ENCODE results near the gene F10.

Gene F10

GRCh38 chr13:113139577-113139976 lies 17.0 kb downstream of the F10 start:
- H3K27ac ChIP-seq (ENCODE audit: low read length), result no peak overlapping the region
- no peaks in the 10 kb centered on the region for H3K36me3 ChIP-seq (ENCODE audit: insufficient read depth, low read depth, low read length)
- H3K4me3 ChIP-seq (ENCODE audit: low read length), result no peak overlapping the region
- H3K9me3 ChIP-seq (ENCODE audit: insufficient read depth, low read depth, low read length), result no peaks in the 10 kb centered on the region
- no peak overlapping the region for H3K9ac ChIP-seq (ENCODE audit: low read depth, low read length)
- H3K27me3 ChIP-seq (ENCODE audit: insufficient read depth, low read length), result no peaks in the 10 kb centered on the region
- H3K4me1 ChIP-seq (ENCODE audit: insufficient read depth, low read length), result peaks cover 15% of the 10 kb centered on the region; the same call in 1 of the 2 replicates

DNA sequence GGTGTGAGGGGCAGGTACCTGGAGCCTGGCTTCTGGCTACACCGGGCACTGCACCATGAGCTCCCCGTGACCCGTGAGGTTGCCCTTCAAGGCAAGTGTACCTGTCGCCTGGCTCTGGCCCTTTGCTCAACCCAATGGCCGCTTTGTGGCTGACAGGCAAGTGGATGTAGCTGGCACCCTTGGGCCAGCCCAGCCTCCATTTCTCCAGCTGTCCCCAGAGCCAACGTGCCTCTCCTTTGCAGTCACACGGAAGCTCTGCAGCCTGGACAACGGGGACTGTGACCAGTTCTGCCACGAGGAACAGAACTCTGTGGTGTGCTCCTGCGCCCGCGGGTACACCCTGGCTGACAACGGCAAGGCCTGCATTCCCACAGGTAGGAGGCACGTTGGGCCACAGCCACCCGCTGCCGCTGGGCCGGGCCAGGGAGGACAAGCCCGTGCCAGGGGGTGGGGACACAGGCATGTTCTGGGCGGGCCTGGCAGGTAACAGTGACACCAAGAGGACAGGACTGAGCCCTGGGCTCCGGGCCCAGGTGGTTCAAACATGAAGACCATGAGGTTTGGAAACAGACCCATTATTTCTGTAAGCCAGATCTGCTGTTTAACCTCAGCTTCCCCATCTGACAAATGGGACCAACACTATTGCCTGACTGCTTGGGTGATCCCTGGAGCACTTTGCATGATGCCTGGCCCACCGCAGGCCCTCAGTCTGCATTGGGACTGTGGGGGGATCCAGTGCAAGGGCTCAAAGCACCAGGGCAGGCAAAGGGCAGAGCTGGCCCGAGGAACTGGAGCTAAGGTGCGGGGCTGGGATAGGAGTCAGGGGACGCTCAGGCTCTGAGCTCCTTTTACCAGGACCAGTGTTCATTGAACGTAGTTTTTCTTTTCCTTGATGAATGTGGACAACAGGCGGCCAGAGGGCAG lies 18.3 kb downstream of the F10 start:
- Histone ChIP-seq H3K9me3 (ENCODE audit: insufficient read depth, low read depth, low read length) (no peaks in the 10 kb centered on the region), H3K4me3 (ENCODE audit: low read length) (no peak overlapping the region), H3K9ac (ENCODE audit: low read depth, low read length) (no peak overlapping the region), H3K4me1 (ENCODE audit: insufficient read depth, low read length) (peaks cover 15% of the 10 kb centered on the region; the same call in 1 of the 2 replicates), H3K36me3 (ENCODE audit: insufficient read depth, low read depth, low read length) (no peaks in the 10 kb centered on the region), H3K27me3 (ENCODE audit: insufficient read depth, low read length) (no peaks in the 10 kb centered on the region), H3K27ac (ENCODE audit: low read length) (no peak overlapping the region)

DNA sequence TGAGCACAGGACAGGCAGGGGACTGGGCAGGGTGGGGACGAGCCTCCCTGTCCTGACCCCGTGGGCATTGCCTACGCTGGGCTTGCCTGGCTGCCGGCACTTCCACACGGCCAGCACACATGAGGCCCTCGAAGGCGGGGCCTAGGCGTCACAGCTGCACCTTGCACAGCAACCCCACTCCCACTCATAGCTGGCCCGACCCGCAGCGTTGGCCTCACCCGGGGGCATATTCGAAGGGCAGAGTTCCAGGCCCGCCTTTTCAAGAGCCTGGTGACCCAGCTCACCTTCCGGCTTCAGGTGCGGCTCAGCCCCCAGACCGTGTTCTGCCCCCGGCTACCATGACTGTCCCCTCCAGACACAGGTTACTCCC lies 19.0 kb downstream of the F10 start:
- H3K4me3 ChIP-seq (ENCODE audit: low read length), result no peak overlapping the region
- peaks cover 15% of the 10 kb centered on the region; the same call in 1 of the 2 replicates for H3K4me1 ChIP-seq (ENCODE audit: insufficient read depth, low read length)
- H3K36me3 ChIP-seq (ENCODE audit: insufficient read depth, low read depth, low read length), result no peaks in the 10 kb centered on the region
- no peak overlapping the region for H3K27ac ChIP-seq (ENCODE audit: low read length)
- no peaks in the 10 kb centered on the region for H3K27me3 ChIP-seq (ENCODE audit: insufficient read depth, low read length)
- no peaks in the 10 kb centered on the region for H3K9me3 ChIP-seq (ENCODE audit: insufficient read depth, low read depth, low read length)
- H3K9ac ChIP-seq (ENCODE audit: low read depth, low read length), result no peak overlapping the region

DNA sequence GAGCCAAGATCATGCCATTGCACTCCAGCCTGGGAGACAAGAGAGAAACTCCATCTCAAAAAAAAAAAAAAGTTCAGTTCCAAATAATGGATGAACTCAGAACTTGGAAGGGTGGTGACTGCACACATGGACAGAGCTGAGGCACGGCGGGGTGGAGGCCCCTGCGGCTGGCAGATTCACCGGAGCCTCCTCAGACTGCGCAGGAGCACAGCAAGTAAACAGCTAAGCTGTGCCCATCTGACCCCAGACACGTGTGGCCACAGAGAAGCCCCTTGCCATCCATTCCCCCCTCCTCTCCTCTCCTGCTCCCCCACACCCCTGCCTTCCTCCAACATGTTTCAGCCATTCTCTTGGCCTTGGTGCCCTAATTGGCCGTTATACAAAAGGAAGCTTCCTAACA lies 20.3 kb downstream of the F10 start:
- Histone ChIP-seq H3K27me3 (ENCODE audit: insufficient read depth, low read length) (no peaks in the 10 kb centered on the region), H3K36me3 (ENCODE audit: insufficient read depth, low read depth, low read length) (no peaks in the 10 kb centered on the region), H3K4me1 (ENCODE audit: insufficient read depth, low read length) (peaks cover 5% of the 10 kb centered on the region; the same call in 1 of the 2 replicates)

DNA sequence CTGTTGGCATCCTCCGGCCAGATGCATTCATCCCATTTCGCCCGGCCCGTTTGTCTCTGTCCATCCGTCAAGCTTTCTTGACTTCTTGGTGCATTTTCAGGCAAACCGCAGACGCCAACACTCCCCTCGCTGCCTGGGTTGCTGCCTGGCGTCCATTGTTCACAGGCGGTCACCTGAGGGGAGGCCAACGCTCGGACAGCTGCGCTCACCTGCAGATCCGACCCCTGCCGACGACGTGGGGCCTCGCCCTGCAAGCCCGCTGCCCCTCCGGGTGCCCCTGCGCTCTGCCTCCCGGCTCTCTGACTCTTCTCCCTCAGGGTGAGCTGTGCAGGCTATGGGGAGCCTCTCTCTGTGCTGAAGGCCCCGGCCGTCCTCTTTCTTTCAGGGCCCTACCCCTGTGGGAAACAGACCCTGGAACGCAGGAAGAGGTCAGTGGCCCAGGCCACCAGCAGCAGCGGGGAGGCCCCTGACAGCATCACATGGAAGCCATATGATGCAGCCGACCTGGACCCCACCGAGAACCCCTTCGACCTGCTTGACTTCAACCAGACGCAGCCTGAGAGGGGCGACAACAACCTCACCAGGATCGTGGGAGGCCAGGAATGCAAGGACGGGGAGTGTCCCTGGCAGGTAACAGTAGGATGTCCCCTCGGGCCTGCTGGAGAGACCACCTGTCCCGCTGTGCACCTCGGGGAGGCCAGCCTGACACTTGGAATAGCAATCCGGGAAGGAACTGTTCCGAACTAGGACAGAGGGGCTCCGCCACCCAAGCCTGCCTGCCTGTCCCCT lies 21.1 kb downstream of the F10 start:
- no peaks in the 10 kb centered on the region for H3K4me1 ChIP-seq (ENCODE audit: insufficient read depth, low read length)
- no peaks in the 10 kb centered on the region for H3K9me3 ChIP-seq (ENCODE audit: insufficient read depth, low read depth, low read length)
- H3K27me3 ChIP-seq (ENCODE audit: insufficient read depth, low read length), result no peaks in the 10 kb centered on the region
- no peaks in the 10 kb centered on the region for H3K36me3 ChIP-seq (ENCODE audit: insufficient read depth, low read depth, low read length)
- H3K4me3 ChIP-seq (ENCODE audit: low read length), result no peak overlapping the region
- H3K9ac ChIP-seq (ENCODE audit: low read depth, low read length), result no peak overlapping the region
- H3K27ac ChIP-seq (ENCODE audit: low read length), result no peak overlapping the region

More for the DNA sequence above, 20.3 kb downstream of the F10 start:
- H3K4me3 ChIP-seq (ENCODE audit: low read length), result no peak overlapping the region
- no peaks in the 10 kb centered on the region for H3K9me3 ChIP-seq (ENCODE audit: insufficient read depth, low read depth, low read length)
- H3K27ac ChIP-seq (ENCODE audit: low read length), result no peak overlapping the region
- no peak overlapping the region for H3K9ac ChIP-seq (ENCODE audit: low read depth, low read length)

- Histone ChIP-seq H3K9ac (ENCODE audit: low read depth, low read length) (no peak overlapping the region), H3K4me1 (ENCODE audit: insufficient read depth, low read length) (no peaks in the 10 kb centered on the region), H3K27ac (ENCODE audit: low read length) (no peak overlapping the region), H3K9me3 (ENCODE audit: insufficient read depth, low read depth, low read length) (no peaks in the 10 kb centered on the region), H3K4me3 (ENCODE audit: low read length) (no peak overlapping the region), H3K36me3 (ENCODE audit: insufficient read depth, low read depth, low read length) (no peaks in the 10 kb centered on the region), H3K27me3 (ENCODE audit: insufficient read depth, low read length) (no peaks in the 10 kb centered on the region)
Observed at GRCh38 chr13:113144255-113144629, 21.6 kb downstream of the F10 start.

DNA sequence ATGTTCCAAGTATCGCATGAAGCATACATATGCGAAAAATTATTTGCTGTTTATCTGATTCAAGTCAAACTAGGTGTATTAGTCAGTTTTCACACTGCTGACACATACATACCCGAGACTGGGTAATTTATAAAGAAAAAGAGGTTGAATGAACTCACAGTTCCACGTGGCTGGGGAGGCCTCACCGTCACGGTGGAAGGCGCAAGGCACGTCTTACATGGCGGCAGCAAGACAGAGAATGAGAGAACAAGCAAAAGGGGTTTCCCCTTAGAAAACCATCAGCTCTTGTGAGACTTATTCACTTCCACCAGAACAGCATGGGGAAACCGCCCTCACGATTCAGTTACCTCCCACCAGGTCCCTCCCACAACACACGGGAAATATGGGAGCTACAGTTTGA lies 22.9 kb downstream of the F10 start:
- Histone ChIP-seq H3K4me3 (ENCODE audit: low read length) (no peak overlapping the region), H3K9ac (ENCODE audit: low read depth, low read length) (no peak overlapping the region), H3K4me1 (ENCODE audit: insufficient read depth, low read length) (no peaks in the 10 kb centered on the region), H3K9me3 (ENCODE audit: insufficient read depth, low read depth, low read length) (no peaks in the 10 kb centered on the region), H3K27ac (ENCODE audit: low read length) (no peak overlapping the region), H3K36me3 (ENCODE audit: insufficient read depth, low read depth, low read length) (no peaks in the 10 kb centered on the region), H3K27me3 (ENCODE audit: insufficient read depth, low read length) (no peaks in the 10 kb centered on the region)

DNA sequence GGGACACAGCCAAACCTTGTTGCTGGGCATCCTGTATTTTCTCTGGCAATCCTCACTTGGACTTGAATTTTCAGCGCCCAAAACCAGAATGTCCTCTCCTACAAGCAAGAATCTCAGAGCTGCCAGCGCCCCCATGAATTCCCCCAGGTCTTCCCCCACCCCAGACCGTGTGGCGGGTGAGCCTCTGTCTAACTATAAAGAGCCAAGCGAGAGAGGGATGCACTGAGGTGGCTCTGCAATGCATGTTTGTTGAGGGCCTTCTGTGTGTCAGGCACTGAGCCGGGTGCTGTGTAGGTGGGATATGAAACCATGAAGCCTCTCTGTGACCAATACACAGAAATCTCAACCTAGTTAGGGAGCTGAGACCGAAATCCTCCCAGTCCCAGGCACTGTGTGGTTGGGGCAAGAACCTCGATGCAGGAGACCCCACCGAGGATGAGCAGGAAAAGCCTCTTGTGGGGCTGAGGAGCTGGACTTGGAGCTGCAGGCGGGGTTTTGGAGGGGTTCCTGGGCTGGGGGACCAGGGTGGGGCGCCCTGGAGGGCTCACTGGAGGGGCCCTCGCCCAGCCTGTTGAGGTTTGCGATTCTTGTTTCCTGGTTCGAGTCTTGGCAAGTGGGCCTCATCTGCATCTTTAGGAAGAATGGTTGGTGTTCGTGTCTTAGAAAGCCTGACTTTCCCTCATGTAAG lies 23.5 kb downstream of the F10 start:
- Histone ChIP-seq H3K4me1 (ENCODE audit: insufficient read depth, low read length) (no peaks in the 10 kb centered on the region), H3K36me3 (ENCODE audit: insufficient read depth, low read depth, low read length) (no peaks in the 10 kb centered on the region), H3K9ac (ENCODE audit: low read depth, low read length) (no peak overlapping the region), H3K9me3 (ENCODE audit: insufficient read depth, low read depth, low read length) (no peaks in the 10 kb centered on the region), H3K4me3 (ENCODE audit: low read length) (no peak overlapping the region), H3K27me3 (ENCODE audit: insufficient read depth, low read length) (peaks cover 1% of the 10 kb centered on the region; the same call in 1 of the 2 replicates), H3K27ac (ENCODE audit: low read length) (no peak overlapping the region)

- no peaks in the 10 kb centered on the region for H3K4me1 ChIP-seq (ENCODE audit: insufficient read depth, low read length)
- no peaks in the 10 kb centered on the region for H3K9me3 ChIP-seq (ENCODE audit: insufficient read depth, low read depth, low read length)
- no peaks in the 10 kb centered on the region for H3K36me3 ChIP-seq (ENCODE audit: insufficient read depth, low read depth, low read length)
- no peak overlapping the region for H3K27ac ChIP-seq (ENCODE audit: low read length)
- H3K4me3 ChIP-seq (ENCODE audit: low read length), result no peak overlapping the region
- H3K27me3 ChIP-seq (ENCODE audit: insufficient read depth, low read length), result peaks cover 8% of the 10 kb centered on the region
- H3K9ac ChIP-seq (ENCODE audit: low read depth, low read length), result no peak overlapping the region
Observed at GRCh38 chr13:113146750-113147149, 24.2 kb downstream of the F10 start.

GRCh38 chr13:113147206-113147605 lies 24.6 kb downstream of the F10 start:
- 0 out of 2 replicates have a peak, but pooled peaks cover 2% of the 10 kb centered on the region for H3K4me1 ChIP-seq (ENCODE audit: insufficient read depth, low read length)
- H3K4me3 ChIP-seq (ENCODE audit: low read length), result no peak overlapping the region
- no peak overlapping the region for H3K27ac ChIP-seq (ENCODE audit: low read length)
- H3K36me3 ChIP-seq (ENCODE audit: insufficient read depth, low read depth, low read length), result no peaks in the 10 kb centered on the region
- no peaks in the 10 kb centered on the region for H3K9me3 ChIP-seq (ENCODE audit: insufficient read depth, low read depth, low read length)
- no peak overlapping the region for H3K9ac ChIP-seq (ENCODE audit: low read depth, low read length)
- H3K27me3 ChIP-seq (ENCODE audit: insufficient read depth, low read length), result peaks cover 13% of the 10 kb centered on the region

- peaks cover 25% of the 10 kb centered on the region for H3K27me3 ChIP-seq (ENCODE audit: insufficient read depth, low read length)
Observed at GRCh38 chr13:113148407-113148806, 25.8 kb downstream of the F10 start.

More at GRCh38 chr13:113148407-113148806, 25.8 kb downstream of the F10 start:
- H3K9ac ChIP-seq (ENCODE audit: low read depth, low read length), result no peak overlapping the region
- H3K27ac ChIP-seq (ENCODE audit: low read length), result no peak overlapping the region
- no peaks in the 10 kb centered on the region for H3K9me3 ChIP-seq (ENCODE audit: insufficient read depth, low read depth, low read length)
- H3K4me1 ChIP-seq (ENCODE audit: insufficient read depth, low read length), result peaks cover 4% of the 10 kb centered on the region; the same call in 1 of the 2 replicates
- H3K36me3 ChIP-seq (ENCODE audit: insufficient read depth, low read depth, low read length), result no peaks in the 10 kb centered on the region
- H3K4me3 ChIP-seq (ENCODE audit: low read length), result no peak overlapping the region
